ENCODE data around the gene TMEM161B.
"Not testable (repeated sequence)": the region's sequence is repeated elsewhere in the genome, so short reads cannot be mapped to it uniquely, and the experiment has no call there.

Gene TMEM161B

DNA sequence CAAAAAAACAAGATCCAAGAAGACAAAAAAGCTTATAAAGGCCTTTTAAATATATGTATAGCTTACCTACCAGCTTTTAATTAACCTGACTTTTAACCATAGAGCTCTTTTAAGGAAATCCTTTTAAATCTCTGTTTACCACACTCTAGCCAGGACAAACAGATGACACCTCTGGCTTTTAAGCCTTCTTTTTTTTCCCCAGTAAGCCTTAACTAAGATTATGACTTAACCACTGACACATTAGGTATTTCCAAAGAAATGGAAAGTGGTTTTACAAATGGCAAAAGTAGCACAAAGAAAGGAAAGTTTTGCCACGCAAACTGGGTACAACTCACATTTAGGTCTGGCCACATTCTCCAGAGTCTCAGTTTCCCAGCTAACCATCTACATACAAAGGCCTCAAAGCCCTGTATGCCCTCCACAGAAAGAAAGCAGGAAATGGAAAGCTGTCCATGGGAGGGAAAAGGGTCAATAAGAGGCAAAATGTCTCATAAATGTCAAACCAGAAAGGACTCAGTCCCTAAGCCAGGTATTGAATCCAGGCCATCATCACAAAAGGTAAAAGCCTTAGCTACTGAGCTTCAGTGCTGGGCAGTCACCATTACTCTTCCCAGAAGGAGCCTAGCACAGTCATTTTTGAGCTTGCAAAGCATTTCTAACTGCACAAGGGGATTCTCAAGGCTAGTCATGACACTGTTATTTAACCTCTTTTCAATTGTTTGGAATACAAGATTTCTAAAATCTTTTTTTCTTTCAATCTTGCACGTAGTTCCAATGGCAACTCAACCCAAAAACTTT, 19.7 kb downstream of the TMEM161B start:
- no peak for DNase-seq

DNA sequence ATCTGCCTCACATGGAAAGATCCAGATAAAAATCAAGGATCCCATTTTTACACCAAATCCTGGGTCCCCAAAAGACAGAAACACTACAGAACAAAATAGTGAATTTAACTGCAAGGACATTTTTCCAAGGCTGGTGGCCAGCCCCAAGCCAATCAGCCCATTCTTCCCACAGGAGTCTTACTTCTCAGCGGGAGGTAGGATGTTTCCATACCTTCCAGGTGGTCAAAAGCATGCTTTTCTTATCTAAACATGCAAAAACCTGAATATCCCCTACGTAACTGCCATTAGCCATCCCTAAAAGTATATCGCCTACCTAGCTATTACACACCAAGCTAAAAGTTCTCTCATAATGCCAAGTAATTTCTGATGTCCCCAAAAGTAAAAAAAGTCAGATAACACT, 20.6 kb downstream of the TMEM161B start:
- DNase-seq = no peak

DNA sequence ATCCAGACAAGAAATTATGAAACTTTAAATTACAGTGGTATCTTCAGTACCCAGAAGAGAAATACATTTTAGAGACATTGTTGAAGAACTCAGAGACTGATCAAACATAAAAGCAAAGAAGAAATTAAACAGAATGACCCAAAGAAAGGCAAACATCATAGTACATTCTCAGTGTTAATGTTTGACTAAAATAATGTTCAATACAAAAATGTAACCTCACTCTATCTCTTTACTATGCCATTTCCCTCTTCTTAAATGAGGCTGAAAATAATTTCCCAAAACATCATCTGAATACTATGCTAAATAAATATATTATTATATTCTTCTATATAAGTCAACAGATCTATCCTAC, 22.8 kb downstream of the TMEM161B start:
- DNase-seq = no peak

DNA sequence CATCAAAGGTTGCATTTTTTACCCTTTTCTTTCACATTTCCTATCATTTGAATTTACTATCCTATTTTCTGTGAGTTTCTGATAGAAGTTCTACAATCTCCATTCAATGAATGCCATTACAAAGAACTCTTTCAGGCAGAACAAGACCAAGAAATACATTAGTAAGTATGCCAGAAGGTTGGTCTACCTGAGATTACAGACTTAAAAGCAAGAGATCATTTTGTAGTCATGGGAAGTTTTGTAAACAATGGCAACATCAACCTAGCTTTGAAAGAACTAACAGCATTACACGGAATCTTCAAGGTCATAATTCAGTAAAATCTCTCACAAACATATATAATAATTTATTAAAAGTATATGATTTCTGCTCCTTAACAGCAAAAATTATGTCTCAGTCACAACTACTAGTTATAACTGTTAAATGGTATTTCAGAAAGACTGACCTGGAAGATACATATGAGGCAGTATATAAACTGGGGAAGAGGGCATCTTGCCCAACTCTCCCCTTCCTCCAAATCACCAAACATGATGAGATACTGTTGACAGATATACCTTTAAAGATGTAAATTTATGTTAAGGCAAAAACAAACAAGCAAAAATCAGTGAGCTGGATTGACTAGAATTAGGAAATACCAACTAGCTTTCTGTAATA, 23.3 kb downstream of the TMEM161B start:
- DNase-seq = no peak

DNA sequence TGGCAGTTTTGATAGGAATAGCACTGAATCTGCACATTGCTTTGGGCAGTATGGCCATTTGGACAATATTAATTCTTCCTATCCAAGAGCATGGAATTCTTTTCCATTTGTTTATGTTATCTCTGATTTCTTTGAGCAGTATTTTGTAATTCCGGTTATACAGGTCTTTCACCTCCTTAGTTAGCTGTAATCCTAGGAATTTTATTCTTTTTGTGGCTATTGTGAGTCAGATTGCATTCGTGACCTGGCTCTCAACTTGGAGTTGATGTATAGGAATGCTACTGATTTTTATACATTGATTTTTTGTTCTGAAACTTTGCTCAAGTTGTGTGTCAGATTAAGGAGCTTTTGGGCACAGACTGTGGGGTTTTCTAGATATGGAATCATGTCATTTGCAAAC, 24.0 kb downstream of the TMEM161B start:
- no peak for DNase-seq

DNA sequence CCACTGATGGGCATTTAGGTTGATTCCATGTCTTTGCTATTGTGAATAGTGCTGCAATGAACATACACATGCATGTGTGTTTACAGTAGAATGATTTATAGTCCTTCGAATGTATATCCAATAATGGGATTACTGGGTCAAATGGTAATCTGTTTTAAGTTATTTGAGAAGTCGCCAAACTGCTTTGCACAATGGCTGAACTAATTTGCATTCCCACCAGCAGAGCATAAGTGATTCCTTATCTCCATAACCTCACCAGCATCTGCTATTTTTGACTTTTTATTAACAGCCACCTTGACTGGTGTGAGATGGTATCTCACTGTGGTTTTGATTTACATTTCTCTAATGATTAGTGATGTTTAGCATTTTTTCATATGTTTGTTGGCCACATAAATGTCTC, 25.2 kb downstream of the TMEM161B start:
- not testable (repeated sequence) for DNase-seq

DNA sequence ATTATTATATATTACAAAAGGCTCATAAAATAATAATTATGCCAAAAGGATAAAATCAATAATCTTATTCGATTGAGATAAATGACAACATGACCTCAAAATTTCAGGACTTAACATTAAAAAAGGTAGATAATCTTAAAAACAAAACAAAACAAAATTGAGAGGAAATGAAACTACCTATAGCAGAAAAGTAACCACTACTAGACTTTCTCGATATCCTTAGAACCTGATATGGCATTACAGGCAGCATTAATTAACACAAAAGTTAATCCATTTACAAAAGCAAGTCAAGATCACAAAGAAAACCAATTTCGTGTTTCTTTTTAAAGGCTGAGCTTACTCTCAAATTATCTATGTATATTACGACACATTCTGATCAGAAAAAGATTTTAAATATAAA, 29.9 kb downstream of the TMEM161B start:
- DNase-seq = no peak

DNA sequence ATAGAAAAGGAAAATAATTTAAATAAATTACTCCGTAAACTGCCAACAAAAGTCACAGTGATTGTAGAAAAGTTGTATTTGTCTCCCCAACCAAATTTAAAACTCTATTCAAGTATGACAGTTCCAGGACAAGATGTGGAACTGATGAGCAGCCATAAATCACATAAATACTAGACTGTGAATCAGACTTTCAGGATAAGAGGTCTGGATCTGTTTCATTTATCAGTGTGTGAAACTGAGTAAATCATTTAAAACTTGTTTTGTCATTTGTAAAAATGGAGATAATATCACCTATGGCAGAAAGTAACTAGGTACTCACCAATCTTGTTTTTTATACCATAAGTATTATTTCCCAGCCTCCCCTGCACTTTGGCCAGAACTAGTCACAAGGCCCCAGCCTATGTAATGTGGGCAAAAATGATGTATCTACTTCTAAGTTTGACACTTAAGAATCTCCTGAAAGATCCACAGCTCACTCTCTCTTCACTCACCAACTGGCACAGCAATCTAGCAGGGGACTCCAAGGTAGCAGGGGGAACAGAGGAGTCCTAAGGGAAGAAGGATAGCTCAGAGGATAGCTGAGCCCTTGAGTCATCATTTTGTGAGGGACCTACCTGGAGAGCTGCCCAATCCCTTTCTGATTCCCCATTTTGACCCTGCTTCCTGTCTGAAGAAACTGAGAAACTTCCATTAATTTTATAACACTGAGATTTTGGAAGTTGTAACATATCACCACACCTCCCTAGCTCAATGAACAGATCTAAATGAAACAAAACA, 31.6 kb downstream of the TMEM161B start:
- DNase-seq = no peak

DNA sequence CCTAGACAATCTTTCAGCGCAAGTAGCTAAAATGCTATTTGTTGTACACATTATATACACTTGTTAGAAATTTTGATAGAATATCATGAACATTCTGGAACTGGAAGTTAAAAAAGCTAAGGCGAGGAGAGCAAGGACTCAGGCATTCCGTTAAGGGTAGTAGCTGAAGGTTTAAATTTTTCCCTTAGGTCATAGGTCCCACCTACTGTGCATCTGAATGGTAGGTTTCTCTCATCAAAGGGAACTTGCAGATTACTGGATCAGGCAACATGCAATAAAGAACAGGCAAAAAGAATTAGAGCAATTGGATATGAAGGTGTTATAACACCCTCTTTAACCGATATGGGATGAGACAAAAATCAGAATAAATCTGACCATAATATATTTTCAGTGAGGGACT, 32.8 kb downstream of the TMEM161B start:
- DNase-seq = no peak

DNA sequence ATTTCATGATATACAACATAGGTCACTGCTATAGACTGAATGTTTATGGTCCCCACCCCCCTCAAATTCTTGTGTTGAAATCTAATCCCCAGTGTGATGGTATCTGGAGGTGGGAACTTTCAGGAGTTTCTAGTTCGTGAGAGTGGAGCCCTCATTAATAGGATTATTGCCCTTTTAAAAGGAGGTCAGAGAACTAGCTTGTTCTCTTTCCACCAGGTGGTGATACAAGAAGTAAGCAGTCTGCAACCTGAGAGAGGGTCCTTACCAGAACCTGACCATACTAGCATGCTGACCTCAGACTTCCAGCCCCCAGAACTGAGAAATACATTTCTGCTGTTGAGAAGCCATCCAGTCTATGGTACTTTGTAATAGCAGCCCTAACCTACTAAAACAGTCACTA, 33.3 kb downstream of the TMEM161B start:
- no peak for DNase-seq

DNA sequence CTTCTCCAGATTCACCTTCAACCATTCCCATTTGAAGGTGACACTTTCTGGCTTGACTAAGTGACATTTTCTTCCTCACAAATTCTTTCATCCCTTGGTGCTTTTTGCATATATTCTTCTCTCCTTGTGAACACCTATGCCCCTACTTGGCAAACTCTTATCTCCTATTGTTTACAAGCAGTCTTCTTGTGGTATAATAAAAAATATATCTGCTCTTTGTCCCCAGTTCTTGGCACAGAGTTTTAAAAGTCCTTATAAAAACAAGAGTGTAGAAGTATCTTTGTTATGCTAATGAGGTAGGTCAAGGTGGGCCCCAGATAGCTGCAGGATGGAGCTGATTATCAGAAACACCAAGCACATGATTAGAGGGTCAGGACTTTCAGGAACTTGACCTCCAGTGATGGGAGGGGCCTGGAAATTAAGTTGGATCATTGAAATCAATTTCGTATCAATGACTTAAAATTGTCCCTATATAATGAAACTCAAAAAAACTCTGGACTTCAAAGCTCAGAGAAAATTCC, 38.0 kb downstream of the TMEM161B start:
- DNase-seq = no peak

DNA sequence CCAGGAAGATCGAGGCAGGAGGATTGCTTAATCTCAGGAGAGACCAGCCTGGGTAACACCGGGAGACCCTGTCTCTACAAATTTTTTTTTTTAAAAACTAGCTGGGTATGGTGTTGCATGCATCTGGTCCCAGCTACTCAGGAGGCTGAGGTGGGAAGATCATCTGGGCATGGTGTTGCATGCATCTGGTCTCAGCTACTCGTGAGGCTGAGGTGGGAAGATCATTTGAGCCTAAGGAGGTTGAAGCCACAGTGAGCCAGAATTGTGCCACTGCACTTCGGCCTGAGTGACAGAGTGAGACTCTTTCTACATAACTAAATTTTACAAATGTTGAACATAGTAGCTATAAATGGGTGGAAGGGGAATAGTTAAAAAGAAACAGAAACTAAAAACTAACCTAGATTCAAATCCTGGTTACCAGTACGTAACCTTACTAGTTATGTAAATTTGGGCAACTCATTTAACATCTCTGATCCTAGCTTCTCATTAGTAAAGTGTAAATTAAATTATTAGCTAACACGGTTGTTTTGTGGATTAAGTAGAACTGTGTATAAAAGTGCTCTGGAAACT, 41.7 kb downstream of the TMEM161B start:
- no peak for DNase-seq

DNA sequence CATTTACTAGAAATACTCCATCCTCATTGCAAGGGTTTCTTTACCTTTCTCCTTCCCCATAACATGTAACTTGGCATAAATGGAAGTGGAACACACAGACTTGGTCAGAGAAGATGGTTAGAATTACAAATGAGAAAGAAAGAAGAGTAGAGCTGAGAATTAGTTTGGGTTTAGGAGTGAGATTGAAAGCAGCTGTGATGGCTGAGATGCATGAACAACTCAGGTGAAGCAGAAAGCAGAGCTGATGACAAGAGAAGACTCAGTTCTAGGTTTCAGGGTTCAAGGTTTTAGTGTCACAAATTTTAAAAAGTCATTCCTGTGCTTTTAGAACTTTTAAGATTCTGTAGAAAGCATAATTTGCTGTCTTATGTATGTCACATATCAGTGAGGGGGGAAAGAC, 54.0 kb downstream of the TMEM161B start:
- no peak for DNase-seq

DNA sequence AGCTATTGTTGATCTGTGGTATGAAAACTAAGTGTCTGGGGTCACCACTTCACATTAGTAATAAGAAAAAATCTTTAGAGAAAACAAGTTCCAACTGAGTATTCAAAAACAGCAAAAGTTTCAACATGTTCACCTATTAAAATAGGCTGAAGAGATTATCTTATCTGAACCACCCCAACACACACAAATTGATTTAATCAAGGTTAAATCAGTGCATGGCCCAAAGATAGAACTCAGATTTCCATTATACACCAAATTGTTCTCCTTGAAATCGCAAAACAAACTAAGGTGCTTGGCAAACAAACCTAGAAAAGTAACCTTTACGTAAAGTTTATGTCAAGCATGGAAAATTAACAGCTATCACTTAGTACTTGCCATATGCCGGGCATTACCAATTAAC, 61.1 kb downstream of the TMEM161B start:
- no peak for DNase-seq

DNA sequence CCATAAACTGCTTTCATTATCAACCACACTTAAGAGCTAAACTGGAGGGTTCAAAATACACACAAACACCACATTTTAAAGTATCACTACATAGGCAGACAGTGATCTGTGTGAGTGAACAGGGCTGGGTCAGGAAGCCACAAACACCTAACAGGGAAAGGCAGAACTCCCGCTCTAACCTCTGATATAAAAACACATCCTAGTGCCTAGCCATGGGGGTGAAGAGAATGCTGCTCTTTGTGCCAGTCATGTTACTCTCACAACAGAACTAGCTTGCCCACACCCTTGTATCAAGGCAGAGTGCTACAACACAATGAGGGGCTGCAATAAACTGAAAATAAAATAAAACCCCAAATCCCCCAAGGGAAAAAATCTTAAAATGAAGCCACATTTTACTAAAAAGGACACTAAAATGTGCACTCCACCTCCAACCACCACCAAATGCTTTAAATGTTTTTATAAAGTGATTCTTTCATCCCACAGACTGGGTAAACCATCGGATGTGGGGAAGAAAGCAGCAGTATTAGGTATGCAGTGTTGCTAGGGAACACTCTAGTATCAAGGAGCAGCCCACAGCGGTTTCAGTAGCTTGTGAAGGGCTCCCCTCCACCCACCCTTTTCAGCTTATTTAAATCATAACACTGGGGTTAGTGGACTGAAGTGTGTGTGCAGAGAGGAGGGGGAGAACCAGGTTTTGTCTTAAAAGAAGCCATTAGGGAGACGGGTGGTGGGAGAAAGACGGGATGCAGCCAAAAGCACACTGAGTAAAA, 64.5 kb downstream of the TMEM161B start:
- peak in 9 of 58 donors; percentile 1 to 17 (median 6) for DNase-seq

DNA sequence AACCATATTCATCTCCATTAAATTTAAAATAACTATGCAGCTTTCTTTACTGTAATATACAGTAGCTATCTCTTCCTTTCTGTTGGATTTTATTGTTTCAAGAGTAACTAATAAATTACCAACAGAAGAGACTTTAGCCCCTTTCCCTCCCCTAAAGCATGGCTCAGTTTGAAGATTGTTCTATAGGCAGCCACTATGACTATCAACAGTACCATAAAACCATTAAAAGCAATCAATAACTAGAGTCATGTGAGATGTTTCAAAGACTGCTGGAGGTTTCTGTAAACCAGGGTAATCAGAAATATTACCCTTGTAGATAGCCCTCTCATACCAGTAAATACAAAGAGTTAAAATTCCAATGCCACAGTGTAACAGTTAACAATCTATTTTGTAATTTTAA, 73.0 kb downstream of the TMEM161B start:
- no peak for DNase-seq

DNA sequence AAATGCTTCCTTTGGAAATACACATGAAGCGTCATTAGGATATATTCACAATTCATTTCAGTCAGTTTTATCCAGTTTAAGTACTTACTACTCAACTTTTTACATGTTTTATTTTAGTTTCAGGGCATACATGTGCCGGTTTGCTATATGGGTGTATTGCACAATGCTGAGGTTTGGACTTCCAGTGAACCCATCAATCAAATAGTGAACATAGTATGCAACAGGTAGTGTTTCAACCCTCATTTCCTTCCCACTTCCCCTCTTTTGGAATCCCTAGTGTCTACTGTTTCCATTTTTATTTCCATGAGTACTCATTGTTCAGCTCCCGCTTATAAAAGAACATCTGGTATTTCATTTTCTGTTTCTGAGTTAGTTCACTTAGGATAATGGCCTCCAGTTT, 74.7 kb downstream of the TMEM161B start:
- DNase-seq = no peak

DNA sequence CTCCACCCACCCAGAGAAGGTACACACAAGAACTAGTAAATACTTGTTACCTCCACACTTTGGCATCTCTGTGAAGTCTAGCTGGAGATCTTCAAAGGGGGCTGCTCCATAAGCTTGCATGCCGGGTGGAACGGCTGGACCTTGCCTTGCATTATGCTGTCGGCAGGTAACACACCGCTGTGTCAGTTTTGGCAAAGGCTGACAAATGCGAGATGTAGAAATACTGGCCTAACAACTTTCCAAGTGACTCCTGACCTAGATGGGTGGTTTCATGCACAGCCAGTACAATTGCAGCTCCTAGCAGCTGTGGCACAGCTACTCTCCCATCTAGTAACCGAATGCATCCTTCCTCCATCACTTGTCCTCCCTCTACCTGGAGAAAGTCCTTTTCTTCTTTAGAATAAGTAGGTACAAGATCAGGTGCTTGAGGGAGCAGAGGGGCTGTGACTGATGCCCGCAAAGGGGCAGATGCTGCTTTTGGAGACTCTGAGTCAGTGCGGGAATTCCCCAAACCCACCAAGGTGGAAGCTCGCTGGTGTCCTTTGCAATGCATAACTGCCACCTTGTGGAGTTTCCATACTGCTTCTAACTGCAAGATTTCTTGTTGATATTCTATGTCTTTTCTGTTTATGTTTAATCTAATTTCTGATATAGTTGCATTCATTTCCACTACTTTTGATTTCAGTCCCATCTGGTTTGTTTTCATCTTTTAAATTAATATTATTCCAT, 78.4 kb downstream of the TMEM161B start:
- DNase-seq = peak in 30 of 58 donors; percentile 1 to 49 (median 16)

DNA sequence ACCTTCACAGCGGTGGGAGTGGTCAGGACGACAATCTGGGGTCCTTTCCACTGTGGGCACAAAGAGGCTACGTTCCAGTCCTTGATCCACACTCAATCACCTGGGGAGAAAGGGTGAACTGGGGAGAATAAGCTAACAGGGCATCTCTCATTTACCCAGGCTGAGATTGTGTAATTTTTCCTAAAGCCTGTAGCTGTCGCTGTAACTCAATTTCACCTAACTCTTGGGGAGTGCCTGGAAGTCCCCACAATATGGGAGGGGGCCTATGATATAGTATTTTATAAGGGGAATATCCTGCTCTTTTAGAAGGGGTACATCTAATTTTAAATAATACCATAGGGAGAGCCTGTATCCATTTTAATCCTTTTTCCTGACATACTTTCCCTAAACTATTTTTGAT, 79.2 kb downstream of the TMEM161B start:
- DNase-seq = not testable (repeated sequence)

DNA sequence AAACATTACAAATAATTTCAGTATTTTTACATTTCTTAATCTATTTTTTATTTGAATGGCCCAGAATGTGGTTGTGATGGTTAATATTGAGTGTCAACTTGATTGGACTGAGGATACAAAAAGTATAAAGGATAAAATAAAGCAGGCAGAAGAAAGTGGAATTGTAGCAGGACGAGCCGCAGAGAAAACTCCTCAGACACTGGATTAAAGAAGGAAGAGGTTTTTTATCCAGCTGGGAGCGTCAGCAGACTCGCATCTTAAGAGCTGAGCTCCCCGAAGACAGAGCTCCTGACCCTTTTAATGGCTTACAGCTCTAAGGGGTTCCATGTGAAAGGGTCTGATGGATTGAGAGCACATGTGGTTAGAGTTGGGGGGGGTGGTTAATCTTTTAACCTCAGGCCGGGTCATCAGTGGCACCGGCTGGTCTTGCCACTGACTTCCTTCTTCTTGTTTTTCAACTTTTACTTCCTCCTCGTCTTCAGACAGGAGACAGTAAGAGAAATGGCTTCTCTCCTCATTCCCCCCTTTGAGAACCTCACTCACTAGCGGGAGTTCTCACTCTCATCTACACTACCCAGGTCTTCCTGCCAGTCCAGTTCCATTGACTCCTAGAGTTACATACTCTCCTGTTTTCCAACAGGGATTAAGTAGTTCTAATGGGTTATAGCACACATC, 80.0 kb downstream of the TMEM161B start:
- DNase-seq = no peak

All from anterior cingulate cortex (tissue), 58 donors.